Astrocyte (in vitro differentiated cells and primary cell): ENCODE data around the gene NACC1.

Source experiments
- EZH2 ChIP-seq: IDR thresholded peaks from 2 replicates; pipeline ENCODE4 v1.6.1; 2012; ENCODE audit warnings: mild to moderate bottlenecking, low read length, inconsistent platforms; ENCODE audit not compliant: insufficient read depth
- TF ChIP-seq, protein P1 (sequence below): IDR thresholded peaks from 2 replicates; pipeline ENCODE4 v1.5.1; 2011; ENCODE audit warnings: low read depth, mild to moderate bottlenecking, inconsistent platforms, low read length, moderate library complexity; ENCODE audit not compliant: insufficient read depth

DNA sequence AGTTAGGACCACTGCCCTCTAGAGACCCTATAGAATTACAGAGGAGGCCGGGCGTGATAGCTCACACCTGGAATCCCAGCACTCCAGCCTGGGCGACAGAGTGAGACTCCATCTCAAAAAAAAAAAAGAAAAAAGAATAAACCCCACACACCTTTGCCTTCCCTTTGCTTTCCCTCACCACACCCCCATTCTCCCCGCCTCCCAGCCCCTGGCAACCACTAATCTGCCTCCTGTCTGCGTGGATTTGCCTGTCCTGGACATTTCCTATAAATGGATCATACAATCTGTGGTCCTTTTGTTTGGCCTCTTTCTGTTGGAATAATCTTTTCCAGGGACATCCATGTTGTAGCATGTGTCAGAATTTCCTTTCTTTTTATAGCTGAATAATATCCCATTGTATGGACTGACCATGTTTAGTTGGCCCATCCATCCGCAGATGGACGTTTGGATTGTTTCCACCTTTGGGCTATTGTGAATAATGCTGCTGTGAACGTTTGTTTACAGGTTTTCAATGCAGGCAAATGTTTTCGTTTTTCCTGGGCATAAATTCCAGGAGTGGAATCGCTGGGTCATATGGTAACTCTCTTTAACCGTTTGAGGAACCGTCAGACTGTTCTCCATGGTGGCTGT lies 15.3 kb downstream of the NACC1 start:
- TF ChIP-seq, protein P1, sequence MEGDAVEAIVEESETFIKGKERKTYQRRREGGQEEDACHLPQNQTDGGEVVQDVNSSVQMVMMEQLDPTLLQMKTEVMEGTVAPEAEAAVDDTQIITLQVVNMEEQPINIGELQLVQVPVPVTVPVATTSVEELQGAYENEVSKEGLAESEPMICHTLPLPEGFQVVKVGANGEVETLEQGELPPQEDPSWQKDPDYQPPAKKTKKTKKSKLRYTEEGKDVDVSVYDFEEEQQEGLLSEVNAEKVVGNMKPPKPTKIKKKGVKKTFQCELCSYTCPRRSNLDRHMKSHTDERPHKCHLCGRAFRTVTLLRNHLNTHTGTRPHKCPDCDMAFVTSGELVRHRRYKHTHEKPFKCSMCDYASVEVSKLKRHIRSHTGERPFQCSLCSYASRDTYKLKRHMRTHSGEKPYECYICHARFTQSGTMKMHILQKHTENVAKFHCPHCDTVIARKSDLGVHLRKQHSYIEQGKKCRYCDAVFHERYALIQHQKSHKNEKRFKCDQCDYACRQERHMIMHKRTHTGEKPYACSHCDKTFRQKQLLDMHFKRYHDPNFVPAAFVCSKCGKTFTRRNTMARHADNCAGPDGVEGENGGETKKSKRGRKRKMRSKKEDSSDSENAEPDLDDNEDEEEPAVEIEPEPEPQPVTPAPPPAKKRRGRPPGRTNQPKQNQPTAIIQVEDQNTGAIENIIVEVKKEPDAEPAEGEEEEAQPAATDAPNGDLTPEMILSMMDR = no peak
- TF ChIP-seq EZH2 = no peak
